ENCODE results near the gene DPP3. TPM values are rescaled to one million over a fixed set of nuclear protein-coding genes. Genes with fewer than 3 reads are reported as not detected.

Gene DPP3
- total RNA-seq, 1 experiment from 2014 or later, result 224 TPM

DNA sequence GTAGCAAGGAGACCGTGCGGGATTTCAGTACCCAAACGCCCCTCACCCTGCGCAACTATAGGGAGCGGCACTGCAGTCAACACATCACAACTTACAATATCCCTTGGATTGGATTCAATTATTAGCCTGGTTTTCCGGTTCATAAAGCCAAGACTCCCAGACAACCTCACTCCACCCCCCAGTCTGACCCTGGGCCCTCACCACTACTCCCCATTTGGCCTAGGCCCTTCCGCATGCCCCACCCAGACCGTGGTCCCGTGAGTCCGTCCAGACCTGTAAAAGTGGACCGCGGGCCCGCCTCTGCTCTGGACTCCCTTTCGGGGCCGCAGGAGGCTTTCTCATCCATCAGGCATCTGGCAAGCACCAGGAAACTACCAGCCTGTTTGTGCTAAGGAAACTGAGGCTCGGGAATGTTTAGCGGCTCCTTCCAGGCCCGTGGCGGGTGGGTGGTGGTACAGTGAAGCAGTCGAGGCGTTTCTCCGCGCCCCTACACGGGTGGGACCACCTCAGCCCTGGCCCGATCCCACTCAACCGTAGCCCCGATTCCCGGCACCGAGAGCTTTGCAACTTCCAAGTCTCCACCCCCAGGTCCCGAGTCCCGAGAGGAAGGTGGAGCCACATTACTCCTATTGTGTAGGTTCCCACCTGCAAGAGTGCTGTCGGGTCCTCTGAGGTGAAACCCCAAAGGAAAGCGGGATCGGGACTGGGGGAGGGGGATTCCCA lies 679 bp upstream of the DPP3 start:
- peak; percentile 70 for DNase-seq (ENCODE audit: low spot score)

DNA sequence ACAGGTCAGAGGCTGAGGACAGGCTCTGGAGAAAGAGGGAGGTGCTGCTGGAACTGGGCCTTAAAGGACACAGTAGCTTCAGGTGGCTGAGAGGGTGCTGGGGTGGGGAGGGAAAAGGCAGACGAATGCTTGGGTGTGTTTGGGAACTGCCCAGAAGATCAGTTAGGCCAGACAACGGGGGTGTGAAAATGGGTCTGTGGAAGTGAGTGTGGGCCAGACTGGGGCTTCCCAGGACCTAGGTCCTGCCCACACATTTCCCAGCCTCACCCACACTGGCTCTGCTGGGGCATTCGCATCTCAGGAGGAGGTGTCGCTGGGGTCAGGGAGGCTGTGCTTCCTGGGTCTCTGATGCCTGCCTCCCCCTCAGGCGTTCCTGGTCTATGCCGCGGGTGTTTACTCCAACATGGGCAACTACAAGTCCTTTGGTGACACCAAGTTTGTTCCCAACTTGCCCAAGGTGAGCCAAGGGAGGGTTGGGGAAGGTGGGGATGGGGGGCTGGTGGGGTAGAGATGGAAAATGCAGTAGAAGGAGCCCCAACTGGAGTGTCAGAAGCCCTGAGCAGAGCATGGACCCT lies 4.7 kb downstream of the DPP3 start:
- no peak for DNase-seq (ENCODE audit: low spot score)

DNA sequence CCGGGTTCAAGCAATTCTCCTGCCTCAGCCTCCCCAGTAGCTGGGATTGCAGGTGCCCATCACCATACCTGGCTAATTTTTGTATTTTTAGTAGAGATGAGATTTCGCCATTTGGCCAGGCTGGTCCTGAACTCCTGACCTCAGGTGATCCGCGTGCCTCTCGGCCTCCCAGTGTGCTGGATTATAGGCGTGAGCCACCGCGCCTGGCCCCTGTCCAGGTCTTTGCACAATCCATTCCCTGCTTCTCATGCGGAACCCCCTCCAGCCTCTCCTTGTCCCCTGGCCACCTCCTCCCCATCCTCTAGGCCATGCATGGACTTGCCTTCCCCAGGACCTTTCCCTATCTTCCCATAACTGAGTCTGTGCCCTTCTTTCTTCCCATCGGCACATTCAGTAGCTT lies 8.7 kb downstream of the DPP3 start:
- no peak for DNase-seq (ENCODE audit: low spot score)

DNA sequence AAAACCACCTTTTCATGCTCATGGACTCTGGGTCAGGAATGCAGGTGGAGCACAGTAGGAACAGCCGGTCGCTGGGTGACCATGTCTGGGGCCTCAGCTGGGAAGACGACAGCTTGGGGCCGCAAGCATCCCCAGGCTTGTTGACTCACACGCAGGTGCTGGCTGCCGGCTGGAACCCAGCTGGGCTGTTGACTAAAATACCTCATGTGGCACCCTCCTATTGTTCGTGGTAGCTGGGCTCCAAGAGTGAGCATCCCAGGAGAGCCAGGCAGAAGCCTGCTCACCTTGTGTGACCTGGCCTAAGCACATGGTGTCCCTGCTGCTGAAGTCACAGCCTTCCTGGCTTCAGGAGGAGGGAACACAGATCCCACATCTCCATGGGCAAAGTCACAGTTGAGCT lies 9.4 kb downstream of the DPP3 start:
- DNase-seq (ENCODE audit: low spot score), result no peak

DNA sequence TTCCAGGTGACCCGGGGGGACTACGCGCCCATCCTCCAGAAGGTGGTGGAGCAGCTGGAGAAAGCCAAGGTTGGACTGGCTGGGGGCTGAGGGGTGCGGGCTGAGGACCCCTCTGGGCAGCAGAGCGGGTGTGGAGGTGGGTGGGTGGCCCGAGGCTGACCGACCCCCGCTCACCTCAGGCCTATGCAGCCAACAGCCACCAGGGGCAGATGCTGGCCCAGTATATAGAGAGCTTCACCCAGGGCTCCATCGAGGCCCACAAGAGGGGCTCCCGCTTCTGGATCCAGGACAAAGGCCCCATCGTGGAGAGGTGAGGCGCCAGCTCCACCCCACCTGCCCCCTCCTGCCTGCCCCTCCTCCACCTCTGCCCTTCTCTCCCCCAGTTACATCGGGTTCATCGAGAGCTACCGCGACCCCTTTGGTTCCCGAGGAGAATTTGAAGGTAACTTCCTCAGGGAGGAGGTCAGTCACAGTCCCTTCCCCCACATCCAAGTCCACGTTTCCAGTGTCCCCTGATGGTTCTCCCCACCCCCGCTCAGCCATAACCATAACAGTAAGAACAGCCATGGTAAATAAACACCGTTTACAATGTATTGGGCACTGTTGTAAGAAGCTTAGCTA lies 11.2 kb downstream of the DPP3 start:
- DNase-seq (ENCODE audit: low spot score), result no peak

DNA sequence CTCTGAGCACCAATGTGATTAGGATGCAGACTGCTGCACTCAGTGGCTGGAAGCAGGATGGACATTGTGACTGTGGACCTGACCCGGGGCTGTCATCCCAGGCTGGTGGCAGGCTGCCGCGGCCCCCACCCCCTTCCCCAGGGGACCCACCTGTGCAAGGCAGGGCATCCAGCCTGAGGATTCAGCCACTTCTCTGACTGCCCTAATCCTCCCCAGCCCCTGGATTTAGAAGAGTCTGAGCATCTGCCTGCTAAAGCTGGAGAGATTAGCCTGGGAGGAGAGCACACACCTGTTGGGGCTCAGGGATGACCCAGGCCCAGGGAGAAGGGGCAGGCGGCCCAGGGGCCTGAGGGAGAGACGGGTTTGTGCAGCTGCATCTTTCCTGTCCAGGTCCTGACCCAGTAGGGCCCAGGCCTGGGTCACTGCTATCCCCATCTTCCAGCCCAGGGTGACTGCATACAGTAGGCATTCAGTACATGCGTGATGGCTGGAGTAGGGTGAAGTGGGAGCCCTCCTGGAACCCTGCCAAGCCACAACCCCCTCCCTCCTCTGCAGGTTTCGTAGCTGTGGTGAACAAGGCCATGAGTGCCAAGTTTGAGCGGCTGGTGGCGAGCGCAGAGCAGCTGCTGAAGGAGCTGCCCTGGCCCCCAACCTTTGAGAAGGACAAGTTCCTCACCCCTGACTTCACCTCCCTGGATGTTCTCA lies 12.1 kb downstream of the DPP3 start:
- no peak for DNase-seq (ENCODE audit: low spot score)

DNA sequence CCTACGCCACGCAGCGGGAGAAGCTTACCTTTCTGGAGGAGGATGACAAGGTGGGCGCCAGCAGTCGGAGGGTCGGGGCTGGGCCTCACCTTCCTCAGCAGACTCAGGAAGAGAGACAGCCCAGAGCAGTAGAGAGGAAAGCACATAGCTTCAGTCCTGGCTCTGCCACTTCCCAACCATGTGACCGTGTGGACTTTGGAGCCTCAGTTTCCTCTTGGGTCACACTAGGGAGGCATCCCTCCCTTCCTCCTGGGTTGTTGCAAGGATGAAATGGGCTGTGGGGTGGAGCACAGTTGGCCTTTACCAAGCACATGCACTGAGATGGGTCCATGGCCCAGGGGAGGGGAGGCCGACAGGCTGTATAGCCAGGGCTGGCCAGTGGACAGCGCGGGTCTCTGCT lies 12.9 kb downstream of the DPP3 start:
- DNase-seq (ENCODE audit: low spot score), result no peak

DNA sequence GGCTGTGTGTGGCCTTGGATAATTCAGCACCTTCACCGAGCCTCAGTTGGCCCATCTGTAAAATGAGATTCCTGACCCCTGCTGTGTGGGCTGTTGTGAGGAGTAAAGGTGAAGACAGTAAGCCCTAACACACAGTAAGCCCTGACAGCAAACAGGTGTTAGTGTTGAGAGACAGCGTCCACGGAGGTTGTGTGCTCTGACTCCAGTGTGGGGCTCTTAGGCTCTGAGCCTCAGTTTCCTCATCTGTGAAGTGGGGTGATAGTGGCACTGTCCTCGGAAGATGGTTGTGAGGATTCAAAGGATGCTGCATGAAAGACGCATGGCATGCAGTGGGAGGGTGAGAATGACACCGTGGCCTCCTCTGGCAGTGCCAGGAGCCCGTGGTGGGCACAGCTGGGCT lies 14.2 kb downstream of the DPP3 start:
- DNase-seq (ENCODE audit: low spot score), result no peak

DNA sequence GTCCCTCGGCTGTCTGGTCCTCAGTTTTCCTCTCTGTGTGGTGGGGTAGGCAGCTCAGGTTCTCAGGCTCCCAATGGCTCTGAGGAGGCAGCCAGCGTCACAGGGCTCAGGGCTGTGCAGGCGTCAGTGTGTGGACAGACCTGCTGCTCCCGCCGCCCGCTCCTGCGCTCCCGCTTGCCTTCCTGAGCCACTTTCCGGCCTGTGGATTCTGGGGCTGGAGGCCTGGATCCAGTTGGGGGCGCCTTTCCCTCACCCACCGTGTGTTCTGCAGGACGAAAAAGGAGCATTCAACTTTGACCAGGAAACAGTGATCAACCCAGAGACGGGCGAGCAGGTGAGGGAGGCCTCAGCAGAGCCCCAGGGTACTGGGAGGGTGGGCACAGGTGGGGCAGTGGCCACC lies 14.7 kb downstream of the DPP3 start:
- no peak for DNase-seq (ENCODE audit: low spot score)

DNA sequence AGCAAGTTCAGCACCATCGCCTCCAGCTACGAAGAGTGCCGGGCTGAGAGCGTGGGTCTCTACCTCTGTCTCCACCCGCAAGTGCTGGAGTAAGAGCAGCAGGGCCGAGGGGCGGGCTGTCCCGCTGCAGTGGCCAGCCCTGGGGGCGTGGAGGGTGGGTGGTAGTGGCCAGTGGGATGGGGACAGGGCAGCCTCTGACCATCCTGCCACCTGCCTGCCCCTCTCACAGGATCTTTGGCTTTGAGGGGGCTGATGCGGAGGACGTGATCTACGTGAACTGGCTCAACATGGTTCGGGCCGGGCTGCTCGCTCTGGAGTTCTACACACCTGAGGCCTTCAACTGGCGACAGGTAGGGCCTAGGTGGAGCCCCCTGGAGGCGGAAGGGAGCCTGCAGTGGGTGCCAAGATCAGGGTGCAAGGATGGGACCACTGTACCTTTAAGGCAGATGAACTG lies 15.2 kb downstream of the DPP3 start:
- no peak for DNase-seq (ENCODE audit: low spot score)

DNA sequence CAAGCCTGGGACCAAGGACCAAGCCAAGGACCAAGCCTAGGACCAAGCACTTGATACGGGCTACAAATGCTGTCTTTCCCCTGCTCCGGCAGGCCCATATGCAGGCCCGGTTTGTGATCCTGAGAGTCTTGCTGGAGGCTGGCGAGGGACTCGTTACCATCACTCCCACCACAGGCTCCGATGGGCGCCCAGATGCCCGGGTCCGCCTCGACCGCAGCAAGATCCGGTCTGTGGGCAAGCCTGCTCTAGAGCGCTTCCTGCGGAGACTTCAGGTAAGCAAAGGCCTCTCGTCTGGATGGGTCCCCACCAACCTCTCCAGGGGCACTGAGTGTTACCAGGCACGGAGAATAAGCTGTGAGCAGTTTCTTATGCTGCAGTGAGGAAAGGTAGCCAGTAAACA lies 17.0 kb downstream of the DPP3 start:
- no peak for DNase-seq (ENCODE audit: low spot score)

DNA sequence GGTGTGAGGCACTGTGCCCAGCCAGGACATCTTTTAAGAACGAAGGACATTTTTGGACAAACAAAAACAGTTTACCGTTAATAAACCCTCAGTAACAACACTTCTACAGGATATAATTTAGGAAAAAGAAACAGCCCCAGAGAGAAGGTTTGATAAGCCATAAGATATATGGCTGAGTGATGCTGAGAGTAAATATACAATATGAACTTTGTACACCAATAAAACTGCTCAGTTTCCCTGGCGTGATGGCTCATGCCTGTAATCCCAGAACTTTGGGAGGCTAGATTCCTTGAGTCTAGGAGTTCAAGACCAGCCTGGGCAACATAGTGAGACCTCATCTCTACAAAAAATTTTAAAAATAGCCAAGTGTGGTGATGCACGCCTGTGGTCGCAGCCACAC lies 18.3 kb downstream of the DPP3 start:
- no peak for DNase-seq (ENCODE audit: low spot score)

DNA sequence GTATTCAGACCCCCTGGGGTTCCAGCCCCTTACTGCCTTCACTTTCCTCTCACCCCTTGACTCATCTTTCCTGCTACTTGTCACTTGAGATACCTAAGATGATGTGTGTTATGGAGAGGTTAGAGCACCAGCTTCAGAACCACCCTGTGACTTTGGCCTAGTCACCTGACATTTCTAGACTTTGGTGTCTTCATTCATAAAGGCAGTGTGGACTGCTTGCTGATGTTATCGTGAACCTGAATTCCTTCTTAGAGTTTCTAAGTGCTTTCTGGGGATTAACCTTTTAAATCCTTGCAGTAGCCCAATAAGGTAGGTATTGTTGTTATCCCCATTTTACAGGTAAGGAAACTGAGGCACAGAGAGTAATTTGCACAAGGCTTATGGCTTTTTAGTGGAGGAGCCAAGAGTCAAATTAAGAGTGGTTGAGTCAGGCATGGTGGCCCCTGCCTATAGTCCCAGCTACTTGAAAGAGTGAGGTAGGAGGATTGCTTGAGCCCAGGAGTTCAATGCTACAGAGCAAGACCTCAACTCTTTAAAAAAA lies 25.1 kb downstream of the DPP3 start:
- no peak for DNase-seq (ENCODE audit: low spot score)

DNA sequence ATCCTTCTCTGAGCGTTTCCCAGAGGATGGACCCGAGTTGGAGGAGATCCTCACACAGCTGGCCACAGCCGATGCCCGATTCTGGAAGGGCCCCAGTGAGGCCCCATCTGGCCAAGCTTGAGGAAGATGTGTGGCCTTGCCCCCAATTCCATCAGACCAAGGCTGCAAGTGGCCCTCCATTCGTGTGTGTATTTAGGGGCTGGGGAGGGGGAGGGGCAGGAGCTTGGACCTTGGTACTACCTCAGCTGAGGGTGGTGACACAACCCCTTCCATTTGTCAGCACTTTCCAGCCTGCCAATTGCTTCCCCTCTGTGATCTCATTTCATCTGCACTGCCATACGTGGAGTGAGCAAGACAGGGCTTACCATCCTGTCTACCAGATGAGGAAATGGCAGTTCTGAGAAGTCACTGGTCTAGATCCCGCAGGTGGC lies 28.9 kb downstream of the DPP3 start:
- no peak for DNase-seq (ENCODE audit: low spot score)

DNA sequence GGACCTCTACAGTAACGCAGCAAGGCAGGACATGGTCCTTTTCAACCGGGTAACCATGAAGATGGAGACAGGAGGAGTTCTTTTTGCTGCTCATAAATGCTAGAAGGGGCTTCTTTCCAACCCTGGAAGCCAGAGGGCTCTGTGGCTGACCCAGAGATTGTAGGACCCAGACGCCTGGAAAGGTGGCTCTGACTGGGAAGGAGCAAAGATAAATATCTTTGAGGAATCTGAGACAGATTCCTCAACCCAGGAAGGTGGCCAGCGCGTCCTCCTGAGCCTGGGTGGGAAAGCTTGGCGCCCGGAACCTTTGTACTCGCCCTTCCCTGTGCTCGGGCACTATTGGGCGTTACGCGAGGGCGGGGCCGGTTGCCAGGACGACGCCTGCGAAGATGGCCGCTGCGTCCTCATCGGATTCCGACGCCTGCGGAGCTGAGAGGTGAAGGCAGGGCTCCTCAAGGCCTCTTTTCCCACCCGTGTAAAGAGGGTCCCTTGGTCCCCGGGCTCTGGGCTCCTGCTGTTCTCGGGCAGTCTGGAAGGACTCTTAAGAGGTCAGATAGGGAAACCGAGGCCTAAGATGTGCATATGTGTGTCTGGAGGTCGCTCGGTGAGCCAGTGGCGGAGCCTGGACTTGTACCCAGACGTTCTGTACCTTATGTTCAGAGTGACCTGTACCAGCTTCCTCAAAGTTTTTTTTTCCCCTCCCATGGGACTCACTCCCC lies 30.2 kb downstream of the DPP3 start, which contains the start of gene BBS1:
Gene BBS1, plus strand, starts transcription at position 365 of the 719 bp plus-strand sequence. Its CDS starts 25 bp downstream, at position 390.
- peak; percentile 91 for DNase-seq (ENCODE audit: low spot score)

DNA sequence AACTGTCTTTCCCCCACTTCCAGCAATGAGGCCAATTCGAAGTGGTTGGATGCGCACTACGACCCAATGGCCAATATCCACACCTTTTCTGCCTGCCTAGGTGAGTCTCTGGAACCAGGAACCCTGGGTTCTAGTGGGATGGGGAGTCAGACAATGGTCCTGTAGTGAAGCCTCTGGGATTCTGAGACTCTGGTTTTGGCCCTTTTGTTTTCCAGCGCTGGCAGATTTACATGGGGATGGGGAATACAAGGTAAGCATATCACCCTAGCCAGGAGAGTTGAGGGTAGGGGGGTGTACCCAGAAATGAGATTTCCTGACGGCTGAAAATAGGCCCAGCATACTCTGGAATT lies 30.7 kb downstream of the DPP3 start:
- no peak for DNase-seq (ENCODE audit: low spot score)

DNA sequence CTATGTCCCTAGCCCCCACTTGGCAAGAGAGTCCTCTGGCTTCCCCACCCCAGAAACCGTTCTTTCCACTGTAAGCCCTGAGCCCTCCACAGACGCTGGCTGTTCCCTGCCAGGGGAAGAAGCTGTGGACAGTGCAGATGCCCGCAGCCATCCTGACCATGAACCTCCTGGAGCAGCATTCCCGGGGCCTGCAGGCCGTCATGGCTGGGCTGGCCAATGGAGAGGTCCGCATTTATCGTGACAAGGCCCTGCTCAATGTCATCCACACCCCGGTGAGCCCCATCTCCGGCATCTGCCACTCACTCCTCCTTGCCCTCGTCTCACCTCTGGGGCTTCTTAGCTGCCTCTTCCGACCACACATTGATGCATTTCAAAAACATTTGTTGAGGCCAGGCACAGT lies 43.4 kb downstream of the DPP3 start:
- no peak for DNase-seq (ENCODE audit: low spot score)

DNA sequence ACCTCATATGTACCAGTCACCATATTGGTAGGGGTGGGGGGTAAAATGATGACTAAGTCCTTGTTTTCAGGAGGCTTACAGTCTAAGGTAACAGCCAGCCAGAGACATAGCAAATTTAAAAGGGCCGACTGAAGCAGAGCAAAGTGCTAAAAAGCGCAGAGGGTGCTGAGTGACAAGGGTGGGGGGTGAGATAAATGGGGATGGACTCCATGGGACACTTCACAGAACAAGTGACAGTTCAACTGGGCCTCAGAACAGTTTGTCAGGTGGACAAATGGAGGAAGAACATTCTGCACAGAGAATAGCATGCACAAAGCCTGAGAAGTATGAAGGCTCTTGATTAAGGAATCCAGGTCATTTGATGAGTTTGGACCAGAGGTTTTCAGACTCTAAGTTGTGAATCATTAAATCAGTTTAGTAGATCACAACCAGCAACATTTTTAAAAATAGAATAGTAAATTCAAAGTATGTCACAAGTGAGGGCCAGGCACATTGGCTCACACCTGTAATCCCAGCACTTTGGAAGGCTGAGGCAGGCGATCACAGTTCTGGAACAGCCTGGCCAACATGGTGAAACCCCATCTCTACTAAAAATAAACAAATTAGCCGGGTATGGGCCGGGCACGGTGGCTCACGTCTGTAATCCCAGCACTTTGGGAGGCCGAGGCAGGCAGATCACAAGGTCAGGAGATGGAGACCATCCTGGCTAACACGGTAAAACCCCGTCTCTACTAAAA lies 44.2 kb downstream of the DPP3 start:
- DNase-seq (ENCODE audit: low spot score), result no peak

DNA sequence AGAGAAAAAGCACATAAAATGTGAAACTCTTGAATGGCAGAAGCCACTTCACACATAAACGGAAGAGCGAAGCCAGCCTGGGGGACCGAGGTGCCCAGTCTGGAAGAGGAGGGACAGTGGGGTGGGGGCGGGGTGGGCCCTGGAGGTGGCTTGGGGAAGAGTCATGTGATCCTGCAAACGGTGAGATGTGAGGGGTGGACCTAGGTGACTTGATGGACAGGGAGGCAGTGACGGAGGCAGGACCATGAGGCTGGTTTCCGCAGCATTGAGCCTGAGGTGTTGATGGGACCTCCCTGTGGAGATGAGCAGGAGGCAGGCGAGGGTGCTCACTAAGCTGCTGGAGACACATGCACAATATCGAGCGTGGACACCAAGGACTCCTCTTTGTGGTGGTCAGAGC lies 48.8 kb downstream of the DPP3 start:
- no peak for DNase-seq (ENCODE audit: low spot score)

DNA sequence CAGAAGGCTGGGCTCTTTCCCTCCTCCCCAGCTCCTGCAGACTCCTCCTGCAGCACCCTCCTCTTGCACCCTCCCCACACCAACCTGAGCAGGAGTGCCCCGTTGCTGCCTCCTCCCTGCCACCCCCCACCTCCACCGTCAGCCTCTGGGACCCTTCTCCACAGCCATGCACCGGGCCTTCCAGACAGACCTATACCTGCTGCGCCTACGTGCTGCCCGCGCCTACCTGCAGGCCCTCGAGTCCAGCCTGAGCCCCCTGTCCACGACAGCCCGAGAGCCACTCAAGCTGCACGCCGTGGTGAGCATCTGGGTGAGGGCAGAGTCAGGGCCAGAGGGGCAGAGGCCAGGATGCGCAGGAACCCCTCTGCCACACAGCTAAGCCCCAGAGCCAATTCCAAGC lies 49.4 kb downstream of the DPP3 start:
- no peak for DNase-seq (ENCODE audit: low spot score)

Measured in HT-29 (cell line).